Measurements from ENCODE around the gene TOPBP1. TPM values are rescaled to one million over a fixed set of nuclear protein-coding genes. Genes with fewer than 3 reads are reported as not detected.

The TOPBP1 gene
- total and polyA plus RNA-seq, 2 of the 4 experiments (the other 2 are of a cell fraction) = 19.5 to 50.5 TPM

DNA sequence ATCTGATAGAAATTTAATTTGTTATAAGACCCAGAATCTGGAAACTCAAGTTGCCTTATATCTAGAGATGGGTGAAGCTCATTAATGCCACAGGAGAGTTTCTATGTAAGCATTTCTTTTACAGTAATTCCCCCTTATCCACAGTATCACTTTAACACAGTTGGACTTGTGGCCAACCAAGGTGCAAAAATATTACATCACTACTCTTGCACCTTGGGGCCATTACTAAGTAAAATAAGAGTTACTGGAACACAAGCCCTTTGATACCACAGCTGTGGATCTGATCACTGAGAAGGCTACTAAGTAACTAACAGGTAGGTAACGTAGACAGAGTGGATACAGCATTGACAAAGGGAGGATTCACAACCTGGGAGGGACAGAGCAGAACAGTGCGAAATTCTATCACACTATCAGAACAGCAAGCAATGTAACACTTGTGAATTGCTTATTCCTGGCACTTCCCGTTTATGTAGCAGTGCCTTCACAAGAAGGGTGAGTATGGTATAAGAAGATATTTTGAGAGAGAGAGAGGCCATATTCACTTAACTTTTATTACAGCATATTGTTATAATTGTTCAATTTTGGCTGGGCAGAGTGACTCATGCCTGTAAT is 33.9 kb upstream of the TOPBP1 start:
- no TSS peak for BruUV-seq (replicated peaks)
- CTCF ChIA-PET = no interaction called here
- dilution Hi-C loops (cut with HindIII; ENCODE audit: low sequenced_read_pairs, unreplicated experiment) = no loop called here

More for the DNA sequence above, 33.9 kb upstream of the TOPBP1 start:
- Histone ChIP-seq H4K8ac (ENCODE audit: low read depth in 2 of 2, low read length in 2 of 2) (no peak overlapping the region), H3K4me2 (ENCODE audit: low read depth, low read length) (no peak overlapping the region), H2BK15ac (ENCODE audit: low read depth, low read length) (no peak overlapping the region), H3K27ac (ENCODE audit: insufficient read depth, low read length) (no peak overlapping the region), H3K9ac (ENCODE audit: low read depth, low read length) (no peak overlapping the region), H3K9me1 (ENCODE audit: insufficient read depth, low read length) (no peaks in the 10 kb centered on the region), H3K4me3 (ENCODE audit: insufficient read depth, low read depth, low read length) (no peak overlapping the region), H3K27me3 (ENCODE audit: control insufficient read depth, insufficient read depth, low read length) (peaks cover 8% of the 10 kb centered on the region), H2BK5ac (ENCODE audit: low read depth, low read length, poor library complexity, severe bottlenecking) (no peak overlapping the region), H2AK9ac (replicated peaks; ENCODE audit: low read depth, low read length, poor library complexity) (no peak overlapping the region), H3K36me3 (ENCODE audit: control insufficient read depth, insufficient read depth, low read length) (no peaks in the 10 kb centered on the region), H3K23ac (ENCODE audit: low read depth, low read length) (no peak overlapping the region), H3K79me1 (ENCODE audit: low read depth in 1 of 2, low read length in 2 of 2) (no peaks in the 10 kb centered on the region), H3K4me1 (ENCODE audit: control insufficient read depth, insufficient read depth, low read length) (no peaks in the 10 kb centered on the region), H3K14ac (replicated peaks; ENCODE audit: low read depth, low read length) (no peak overlapping the region), H2BK20ac (ENCODE audit: low read depth, low read length) (no peak overlapping the region), H3K9me3 (ENCODE audit: control insufficient read depth, insufficient read depth, low read length) (no peaks in the 10 kb centered on the region), H4K20me1 (ENCODE audit: insufficient read depth, low read length) (no peaks in the 10 kb centered on the region), H2AK5ac (ENCODE audit: low read depth, low read length) (no peak overlapping the region), H2AFZ (replicated peaks; ENCODE audit: low read length, poor library complexity) (no peak overlapping the region), H2BK120ac (ENCODE audit: low read depth, low read length) (no peak overlapping the region), H3K18ac (ENCODE audit: low read depth, low read length) (no peak overlapping the region), H4K5ac (ENCODE audit: low read depth, low read length) (no peak overlapping the region), H3K4ac (ENCODE audit: low read depth, low read length) (no peak overlapping the region), H4K91ac (ENCODE audit: insufficient read depth, low read depth, low read length) (no peak overlapping the region), H3K56ac (ENCODE audit: extremely low read depth, insufficient read depth, low read length) (no peak overlapping the region)
- ATAC-seq (ENCODE audit: low read depth) (no peak), DNase-seq (no peak)
- POLR2A ChIA-PET (ENCODE audit: unreplicated experiment) = no interaction called here
- no CpG with 5 or more reads among the region's 3 CpGs for WGBS, 2 experiments (ENCODE audit: extremely low coverage in 2 of 2, insufficient read length in 1 of 2)
- in situ Hi-C loops (cut with MboI; ENCODE audit: low sequenced_read_pairs) = no loop called here
- intact Hi-C loops (cut with micrococcal nuclease) = no loop called here
- TF ChIP-seq RFX5 (IDR thresholded peaks at IDR 0.05; ENCODE audit: low read depth, low read length) (no peak), CHD1 (IDR thresholded peaks at IDR 0.05; ENCODE audit: low read depth, low read length) (no peak), RCOR1 (IDR thresholded peaks at IDR 0.05; ENCODE audit: insufficient replicate concordance, low read length) (no peak), MXI1 (IDR thresholded peaks at IDR 0.05; ENCODE audit: borderline replicate concordance, low read depth, low read length) (no peak), NFE2L2 (IDR thresholded peaks at IDR 0.05; ENCODE audit: low read depth, low read length) (no peak), MAFK (IDR thresholded peaks at IDR 0.05; ENCODE audit: low read depth, low read length) (no peak), BHLHE40 (IDR thresholded peaks at IDR 0.05; ENCODE audit: low read depth, low read length) (no peak), POLR2A (IDR thresholded peaks at IDR 0.05; ENCODE audit: low read depth, low read length) (no peak), RAD21 (IDR thresholded peaks at IDR 0.05; ENCODE audit: low read length) (no peak)
- TF ChIP-seq, protein P1, sequence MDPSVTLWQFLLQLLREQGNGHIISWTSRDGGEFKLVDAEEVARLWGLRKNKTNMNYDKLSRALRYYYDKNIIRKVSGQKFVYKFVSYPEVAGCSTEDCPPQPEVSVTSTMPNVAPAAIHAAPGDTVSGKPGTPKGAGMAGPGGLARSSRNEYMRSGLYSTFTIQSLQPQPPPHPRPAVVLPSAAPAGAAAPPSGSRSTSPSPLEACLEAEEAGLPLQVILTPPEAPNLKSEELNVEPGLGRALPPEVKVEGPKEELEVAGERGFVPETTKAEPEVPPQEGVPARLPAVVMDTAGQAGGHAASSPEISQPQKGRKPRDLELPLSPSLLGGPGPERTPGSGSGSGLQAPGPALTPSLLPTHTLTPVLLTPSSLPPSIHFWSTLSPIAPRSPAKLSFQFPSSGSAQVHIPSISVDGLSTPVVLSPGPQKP (IDR thresholded peaks at IDR 0.05; ENCODE audit: borderline replicate concordance, low read depth, low read length) = no peak
